Breast epithelium (tissue), 4 donors: Measurements from ENCODE around the gene ADAMTS8. TPM values are rescaled to one million over a fixed set of nuclear protein-coding genes. Genes with fewer than 3 reads are reported as not detected.

Experiments used
- DNase-seq, 2 donors: peaks; one replicate each; pipeline ENCODE4 v3.0.0-alpha.2; 2019; ENCODE audit warnings: low spot score in 2 of 2
- H3K27ac ChIP-seq, 2 donors: fragments of 200-600 bp; sonication (generic) in 1 of 2; one replicate each; pipeline ENCODE4 v1.5.1; 2016 to 2019; ENCODE audit warnings: mild to moderate bottlenecking in 1 of 2
- H3K27me3 ChIP-seq, 2 donors: fragments of 200-600 bp; sonication (generic) in 1 of 2; one replicate each; pipeline versions ENCODE4 v1.5.1 to v1.6.0; 2017 to 2019; ENCODE audit warnings: control low read depth in 1 of 2, mild to moderate bottlenecking in 1 of 2
- H3K36me3 ChIP-seq: fragments of 200-600 bp; one replicate; pipeline ENCODE4 v1.5.1; 2019
- H3K4me1 ChIP-seq, 2 donors: fragments of 200-600 bp; sonication (generic); one replicate each; pipeline ENCODE4 v1.5.1; 2016 to 2019; ENCODE audit warnings: control low read depth in 1 of 2
- H3K4me3 ChIP-seq, 3 donors: fragments of 200-600 bp; sonication (generic); 1 replicate in 2 of 3; 2 replicates in 1 of 3; pipeline ENCODE4 v1.5.1; 2016 to 2019; ENCODE audit warnings: mild to moderate bottlenecking in 3 of 3, moderate library complexity in 2 of 3
- H3K9me3 ChIP-seq, 2 donors: fragments of 200-600 bp; sonication (generic) in 1 of 2; one replicate each; pipeline ENCODE4 v1.5.1; 2016 to 2019; ENCODE audit warnings: control low read depth in 1 of 2
- POLR2A ChIP-seq: fragments of 450-650 bp; IDR thresholded peaks from one replicate; pipeline ENCODE4 v1.6.1; 2016; ENCODE audit warnings: antibody characterized with exemption, mild to moderate bottlenecking, moderate library complexity
- POLR2AphosphoS5 ChIP-seq, 3 donors: sonication (generic); formaldehyde crosslinking; IDR thresholded peaks; one replicate each; pipeline ENCODE4 v1.6.1; 2017; ENCODE audit warnings: antibody characterized with exemption in 3 of 3
- intact Hi-C: fragments of 100-400 bp; cut with DNase I; formaldehyde crosslinking; loops from one replicate; pipeline ENCODE4 v1.15.1; 2023; ENCODE audit warnings: low total_unique reads
- total RNA-seq, 3 donors: library from RNA; depleted of rRNA; stranded (reverse); fragments of >200 nt; gene quantifications; one replicate each; pipeline ENCODE4 v1.1.0, GENCODE V29; 2016
- TF ChIP-seq, protein P1 (sequence below), 3 donors: fragments of 450-650 bp; IDR thresholded peaks; one replicate each; pipeline ENCODE4 v1.5.1; 2016 to 2017; ENCODE audit warnings: antibody characterized with exemption in 3 of 3, mild to moderate bottlenecking in 3 of 3, moderate library complexity in 3 of 3

Gene ADAMTS8
- total RNA-seq, 3 donors from 2014 or later: 0.32 to 2.0 (median 0.44) TPM

GRCh38 chr11:130475426-130476053, 47.1 kb upstream of the ADAMTS8 start:
- no peaks in the 10 kb centered on the region for H3K36me3 ChIP-seq
- no peaks in the 10 kb centered on the region for H3K27me3 ChIP-seq
- intact Hi-C loops: no loop called here
- H3K9me3 ChIP-seq: no peaks in the 10 kb centered on the region
- H3K27ac ChIP-seq: peak overlapping the region; percentile 40 to 92
- H3K4me3 ChIP-seq: no peak overlapping the region
- peaks cover 0 to 10% of the 10 kb centered on the region in 2 donors for H3K4me1 ChIP-seq
- no peak for TF ChIP-seq POLR2AphosphoS5 (IDR thresholded peaks at IDR 0.05)
- TF ChIP-seq, protein P1, sequence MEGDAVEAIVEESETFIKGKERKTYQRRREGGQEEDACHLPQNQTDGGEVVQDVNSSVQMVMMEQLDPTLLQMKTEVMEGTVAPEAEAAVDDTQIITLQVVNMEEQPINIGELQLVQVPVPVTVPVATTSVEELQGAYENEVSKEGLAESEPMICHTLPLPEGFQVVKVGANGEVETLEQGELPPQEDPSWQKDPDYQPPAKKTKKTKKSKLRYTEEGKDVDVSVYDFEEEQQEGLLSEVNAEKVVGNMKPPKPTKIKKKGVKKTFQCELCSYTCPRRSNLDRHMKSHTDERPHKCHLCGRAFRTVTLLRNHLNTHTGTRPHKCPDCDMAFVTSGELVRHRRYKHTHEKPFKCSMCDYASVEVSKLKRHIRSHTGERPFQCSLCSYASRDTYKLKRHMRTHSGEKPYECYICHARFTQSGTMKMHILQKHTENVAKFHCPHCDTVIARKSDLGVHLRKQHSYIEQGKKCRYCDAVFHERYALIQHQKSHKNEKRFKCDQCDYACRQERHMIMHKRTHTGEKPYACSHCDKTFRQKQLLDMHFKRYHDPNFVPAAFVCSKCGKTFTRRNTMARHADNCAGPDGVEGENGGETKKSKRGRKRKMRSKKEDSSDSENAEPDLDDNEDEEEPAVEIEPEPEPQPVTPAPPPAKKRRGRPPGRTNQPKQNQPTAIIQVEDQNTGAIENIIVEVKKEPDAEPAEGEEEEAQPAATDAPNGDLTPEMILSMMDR (IDR thresholded peaks at IDR 0.05): no peak
- TF ChIP-seq POLR2A: no peak
- no peak for DNase-seq

DNA sequence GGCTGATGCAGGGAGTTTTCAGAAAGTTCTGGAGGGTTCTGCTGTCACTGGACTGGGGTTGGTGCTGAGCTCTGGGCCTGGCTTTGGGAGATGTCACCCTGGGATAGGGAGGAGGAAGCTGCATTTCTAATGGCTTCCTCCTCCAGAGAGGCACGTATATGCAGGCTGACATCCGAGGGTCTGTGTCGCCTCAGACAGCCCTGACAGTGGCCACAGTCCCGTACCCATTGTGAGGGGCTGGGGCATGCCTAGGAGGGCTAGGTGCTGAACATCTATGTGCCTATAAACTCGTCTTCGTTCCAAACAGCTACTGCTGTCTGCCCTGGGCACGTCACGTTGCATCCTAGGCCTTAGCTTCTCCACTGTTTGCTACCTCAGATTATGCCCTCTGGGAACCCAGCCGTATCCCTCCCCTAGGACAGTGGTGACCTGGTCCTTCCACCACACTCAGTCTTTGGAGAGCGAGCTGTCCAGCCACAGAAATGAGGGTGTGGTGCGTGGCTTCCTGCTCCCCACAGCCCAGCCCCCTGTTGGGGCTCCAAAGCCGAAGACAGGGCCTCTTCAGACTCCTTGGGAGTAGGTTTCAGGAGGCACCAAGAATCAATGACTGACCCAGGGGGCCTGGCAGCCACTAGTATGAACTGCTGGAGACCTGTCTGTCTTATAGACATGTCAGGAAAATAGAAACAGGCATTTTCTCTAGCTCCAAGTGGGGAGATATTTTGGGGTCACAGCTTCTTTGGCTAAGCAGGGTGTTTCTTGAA, 46.4 kb upstream of the ADAMTS8 start:
- DNase-seq: no peak
- TF ChIP-seq POLR2A (no peak), POLR2AphosphoS5 (IDR thresholded peaks at IDR 0.05) (no peak)
- TF ChIP-seq, protein P1 (IDR thresholded peaks at IDR 0.05): no peak
- Histone ChIP-seq H3K36me3 (no peaks in the 10 kb centered on the region), H3K9me3 (no peaks in the 10 kb centered on the region), H3K27ac (peak overlapping the region; percentile 40 to 92), H3K4me1 (peaks cover 0 to 10% of the 10 kb centered on the region in 2 donors), H3K27me3 (no peaks in the 10 kb centered on the region), H3K4me3 (no peak overlapping the region)
- intact Hi-C loops: no loop called here

DNA sequence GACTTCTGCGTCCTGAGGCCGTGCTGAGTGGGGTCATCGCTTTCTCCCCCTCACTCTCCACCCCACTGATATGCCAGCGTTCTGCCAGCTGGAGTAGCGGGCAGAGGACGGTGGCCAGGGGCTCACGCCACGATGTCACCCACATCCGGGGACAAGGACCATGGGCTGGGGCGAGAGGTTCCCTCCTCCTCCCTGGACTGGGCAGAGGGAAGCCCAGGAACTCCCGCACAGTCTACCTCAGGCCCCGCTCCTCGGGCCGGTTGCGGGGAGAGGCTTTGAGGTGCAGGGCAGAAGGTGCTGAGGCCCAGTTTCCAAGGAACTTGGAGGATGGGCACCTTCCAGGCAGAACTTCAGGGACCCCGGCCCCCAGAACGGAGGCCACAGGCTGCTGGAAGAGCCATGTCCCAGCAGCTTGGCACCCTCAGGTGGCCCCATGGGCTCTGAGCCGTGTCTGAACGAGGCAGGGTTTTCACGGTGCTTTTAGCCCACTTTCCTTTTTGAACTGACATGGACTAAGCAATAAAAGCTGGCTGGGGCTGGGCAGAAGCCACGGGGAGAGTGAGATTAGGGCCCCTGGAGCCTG, 45.5 kb upstream of the ADAMTS8 start:
- no peaks in the 10 kb centered on the region for H3K27me3 ChIP-seq
- peaks cover 0 to 10% of the 10 kb centered on the region in 2 donors for H3K4me1 ChIP-seq
- intact Hi-C loops: no loop called here
- no peak for DNase-seq
- H3K4me3 ChIP-seq: no peak overlapping the region
- no peaks in the 10 kb centered on the region for H3K36me3 ChIP-seq
- TF ChIP-seq POLR2A (no peak), POLR2AphosphoS5 (IDR thresholded peaks at IDR 0.05) (no peak)
- TF ChIP-seq, protein P1 (IDR thresholded peaks at IDR 0.05): no peak
- no peaks in the 10 kb centered on the region for H3K9me3 ChIP-seq
- H3K27ac ChIP-seq: peak overlapping the region in 1 of 2 donors; percentile 92

GRCh38 chr11:130473056-130473794, 44.8 kb upstream of the ADAMTS8 start:
- TF ChIP-seq POLR2A: no peak
- TF ChIP-seq, protein P1 (IDR thresholded peaks at IDR 0.05): no peak
- TF ChIP-seq POLR2AphosphoS5 (IDR thresholded peaks at IDR 0.05): no peak
- DNase-seq: peak in 1 of 2 donors; percentile 8
- no peaks in the 10 kb centered on the region for H3K27me3 ChIP-seq
- no peaks in the 10 kb centered on the region for H3K9me3 ChIP-seq
- peaks cover 0 to 8% of the 10 kb centered on the region in 2 donors for H3K4me1 ChIP-seq
- H3K36me3 ChIP-seq: no peaks in the 10 kb centered on the region
- intact Hi-C loops: no loop called here
- peak overlapping the region in 1 of 2 donors; percentile 92 for H3K27ac ChIP-seq
- H3K4me3 ChIP-seq: no peak overlapping the region
